OCI-LY3 (cell line): ENCODE data around the gene ANKDD1A.

Experiments used
- H2AFZ ChIP-seq: fragments of 200-600, 300-600 bp; shearing (Covaris generic); 2 replicates; pipeline ENCODE4 v1.6.0; 2014; ENCODE audit warnings: antibody characterized with exemption, low read depth, low read length
- H3K27ac ChIP-seq: fragments of 200-600, 300-600 bp; sonication (generic); 2 replicates; pipeline ENCODE4 v1.5.1; 2014; ENCODE audit warnings: mild to moderate bottlenecking, low read length, moderate library complexity, mixed read lengths
- H3K27me3 ChIP-seq: fragments of 200-600, 300-600 bp; sonication (generic); 2 replicates; pipeline ENCODE4 v1.6.1; 2014; ENCODE audit warnings: low read depth, low read length, mixed read lengths
- H3K36me3 ChIP-seq: fragments of 200-600, 300-600 bp; sonication (generic); replicated peaks from 2 replicates; pipeline ENCODE3; 2014; ENCODE audit warnings: low read depth, low read length, mixed read lengths
- H3K4me1 ChIP-seq: fragments of 300-600, 200-600 bp; sonication (generic); 2 replicates; pipeline ENCODE4 v1.6.1; 2014; ENCODE audit warnings: low read length, mixed read lengths
- H3K4me2 ChIP-seq: fragments of 200-600, 300-600 bp; sonication (generic); 2 replicates; pipeline ENCODE4 v1.6.1; 2014; ENCODE audit warnings: low read length, mixed read lengths
- H3K4me3 ChIP-seq: fragments of 300-600, 200-600 bp; sonication (generic); 2 replicates; pipeline ENCODE4 v1.5.1; 2014; ENCODE audit warnings: antibody characterized with exemption, mild to moderate bottlenecking, low read length, moderate library complexity
- H3K79me2 ChIP-seq: fragments of 300-600, 200-600 bp; shearing (Covaris generic); 2 replicates; pipeline ENCODE4 v1.6.1; 2014; ENCODE audit warnings: mild to moderate bottlenecking, low read length, mixed read lengths
- H3K9ac ChIP-seq: fragments of 300-600, 200-600 bp; shearing (Covaris generic); 2 replicates; pipeline ENCODE4 v1.6.0; 2014; ENCODE audit warnings: mild to moderate bottlenecking, low read length, moderate library complexity
- H3K9me3 ChIP-seq: fragments of 200-600, 300-600 bp; shearing (Covaris generic); 2 replicates; pipeline ENCODE4 v1.6.1; 2014; ENCODE audit warnings: low read length, mixed read lengths; ENCODE audit not compliant: insufficient read depth
- H4K20me1 ChIP-seq: fragments of 200-600, 300-600 bp; sonication (generic); 2 replicates; pipeline ENCODE4 v1.6.1; 2016; ENCODE audit warnings: low read length, mixed read lengths; ENCODE audit not compliant: insufficient read depth
- EZH2phosphoT487 ChIP-seq: fragments of 200-600 bp; shearing (Covaris generic); IDR thresholded peaks from 2 replicates; pipeline ENCODE4 v1.6.1; 2018; ENCODE audit warnings: antibody characterized with exemption, mixed run types, low read depth
- TF ChIP-seq, protein P1 (sequence below): fragments of 200-600, 300-600 bp; sonication (generic); IDR thresholded peaks from 2 replicates; pipeline ENCODE4 v1.5.1; 2014; ENCODE audit warnings: antibody characterized with exemption, low read length, low read depth

ANKDD1A gene

DNA sequence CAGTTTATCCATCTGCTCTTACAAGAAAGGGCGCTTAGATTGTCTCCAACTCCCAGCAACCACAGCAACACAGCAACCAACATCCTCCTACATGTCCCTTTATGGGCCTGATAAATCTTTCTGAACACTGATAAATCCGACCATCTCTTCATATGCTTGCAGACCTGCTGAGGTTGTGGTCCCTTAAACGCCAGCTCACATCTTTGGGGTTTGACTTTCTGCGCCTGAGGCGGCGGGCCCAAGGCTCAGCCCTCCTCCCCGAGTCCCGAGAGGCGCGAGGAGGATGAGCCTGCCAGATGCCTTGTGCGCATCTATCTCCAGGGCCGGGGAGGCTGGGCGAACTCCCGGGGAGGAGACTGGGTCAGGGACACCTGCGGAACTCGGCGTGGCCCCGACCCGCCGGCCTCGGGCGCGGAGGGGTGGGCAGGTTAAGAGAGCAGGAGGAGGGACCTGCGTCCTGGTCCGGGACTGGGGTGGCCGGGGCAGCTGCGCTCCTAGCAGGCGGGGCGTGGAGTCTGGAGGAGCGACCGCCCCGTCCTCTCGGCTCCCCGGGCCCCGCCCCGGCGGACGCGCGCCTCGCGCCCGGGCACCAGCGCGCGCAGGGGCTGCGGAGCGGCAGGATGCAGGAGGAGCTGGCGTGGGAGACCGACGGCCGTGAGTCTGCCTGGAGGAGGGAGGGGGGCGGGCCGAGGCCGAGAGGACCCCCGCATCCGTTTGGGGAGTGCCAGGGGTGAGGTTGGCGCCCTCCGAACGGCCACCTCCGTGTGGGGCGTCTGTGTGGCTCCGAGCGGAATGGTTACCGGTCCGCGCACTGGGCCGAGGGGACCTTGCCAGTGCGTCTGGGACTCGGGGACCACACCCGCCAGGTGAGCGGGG, at the start of gene ANKDD1A:
TSS of gene ANKDD1A (plus strand) at position 592 of the 876 bp plus-strand sequence. CDS start at position 621, 29 bp downstream.
- no peak within 1 kb of the TSS for H2AFZ ChIP-seq
- peak within 1 kb of the TSS; percentile 32 for H3K9ac ChIP-seq
- no peak within 1 kb of the TSS for H3K27ac ChIP-seq

DNA sequence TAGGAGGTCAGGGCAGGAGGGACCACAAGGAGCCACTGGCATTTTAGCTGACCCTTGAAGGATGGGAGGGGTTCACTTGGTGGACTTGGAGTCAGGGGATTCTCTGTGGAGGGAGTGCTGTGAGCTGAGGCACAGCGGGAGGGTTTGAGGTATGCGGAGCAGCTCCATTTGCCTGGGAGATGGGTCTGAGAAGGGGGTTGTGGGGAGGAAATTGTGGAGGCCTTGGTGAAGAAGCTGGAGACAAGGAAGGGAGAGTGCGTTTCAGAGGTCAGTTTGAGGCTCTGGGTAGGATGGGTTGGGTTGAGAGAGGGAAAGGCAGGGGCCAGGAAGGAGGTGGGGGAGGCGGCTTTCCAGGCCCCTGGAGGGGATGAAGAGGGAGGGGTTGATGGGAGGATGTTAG, 49.7 kb upstream of the ANKDD1A start:
- Histone ChIP-seq H3K4me1 (peaks cover 28% of the 10 kb centered on the region), H3K9me3 (no peaks in the 10 kb centered on the region), H3K9ac (no peak overlapping the region), H3K36me3 (peaks cover 69% of the 10 kb centered on the region), H2AFZ (no peak overlapping the region), H3K79me2 (peaks cover 21% of the 10 kb centered on the region), H3K4me2 (no peak overlapping the region), H3K27ac (no peak overlapping the region), H3K27me3 (no peaks in the 10 kb centered on the region), H4K20me1 (peaks cover 37% of the 10 kb centered on the region), H3K4me3 (no peak overlapping the region)
- TF ChIP-seq, protein P1, sequence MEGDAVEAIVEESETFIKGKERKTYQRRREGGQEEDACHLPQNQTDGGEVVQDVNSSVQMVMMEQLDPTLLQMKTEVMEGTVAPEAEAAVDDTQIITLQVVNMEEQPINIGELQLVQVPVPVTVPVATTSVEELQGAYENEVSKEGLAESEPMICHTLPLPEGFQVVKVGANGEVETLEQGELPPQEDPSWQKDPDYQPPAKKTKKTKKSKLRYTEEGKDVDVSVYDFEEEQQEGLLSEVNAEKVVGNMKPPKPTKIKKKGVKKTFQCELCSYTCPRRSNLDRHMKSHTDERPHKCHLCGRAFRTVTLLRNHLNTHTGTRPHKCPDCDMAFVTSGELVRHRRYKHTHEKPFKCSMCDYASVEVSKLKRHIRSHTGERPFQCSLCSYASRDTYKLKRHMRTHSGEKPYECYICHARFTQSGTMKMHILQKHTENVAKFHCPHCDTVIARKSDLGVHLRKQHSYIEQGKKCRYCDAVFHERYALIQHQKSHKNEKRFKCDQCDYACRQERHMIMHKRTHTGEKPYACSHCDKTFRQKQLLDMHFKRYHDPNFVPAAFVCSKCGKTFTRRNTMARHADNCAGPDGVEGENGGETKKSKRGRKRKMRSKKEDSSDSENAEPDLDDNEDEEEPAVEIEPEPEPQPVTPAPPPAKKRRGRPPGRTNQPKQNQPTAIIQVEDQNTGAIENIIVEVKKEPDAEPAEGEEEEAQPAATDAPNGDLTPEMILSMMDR = no peak
- no peak for TF ChIP-seq EZH2phosphoT487

More for the DNA sequence above, at the start of gene ANKDD1A:
- peak within 1 kb of the TSS; percentile 50 for H3K4me2 ChIP-seq
- H3K36me3 ChIP-seq = no peaks in the 10 kb centered on the region
- TF ChIP-seq, protein P1 = no peak
- no peak for TF ChIP-seq EZH2phosphoT487
- H3K4me1 ChIP-seq = no peaks in the 10 kb centered on the region
- no peaks in the 10 kb centered on the region for H3K27me3 ChIP-seq
- peak within 1 kb of the TSS; percentile 75 for H3K4me3 ChIP-seq
- no peaks in the 10 kb centered on the region for H3K79me2 ChIP-seq
- H3K9me3 ChIP-seq = no peaks in the 10 kb centered on the region
- no peaks in the 10 kb centered on the region for H4K20me1 ChIP-seq

GRCh38 chr15:64862408-64862807, 49.3 kb upstream of the ANKDD1A start:
- Histone ChIP-seq H3K4me2 (no peak overlapping the region), H3K27ac (no peak overlapping the region), H2AFZ (no peak overlapping the region), H4K20me1 (peaks cover 32% of the 10 kb centered on the region), H3K4me1 (peaks cover 28% of the 10 kb centered on the region), H3K4me3 (no peak overlapping the region), H3K9me3 (no peaks in the 10 kb centered on the region), H3K36me3 (peaks cover 69% of the 10 kb centered on the region), H3K27me3 (no peaks in the 10 kb centered on the region), H3K9ac (no peak overlapping the region), H3K79me2 (peaks cover 16% of the 10 kb centered on the region)
- TF ChIP-seq EZH2phosphoT487 = no peak
- TF ChIP-seq, protein P1 = no peak

DNA sequence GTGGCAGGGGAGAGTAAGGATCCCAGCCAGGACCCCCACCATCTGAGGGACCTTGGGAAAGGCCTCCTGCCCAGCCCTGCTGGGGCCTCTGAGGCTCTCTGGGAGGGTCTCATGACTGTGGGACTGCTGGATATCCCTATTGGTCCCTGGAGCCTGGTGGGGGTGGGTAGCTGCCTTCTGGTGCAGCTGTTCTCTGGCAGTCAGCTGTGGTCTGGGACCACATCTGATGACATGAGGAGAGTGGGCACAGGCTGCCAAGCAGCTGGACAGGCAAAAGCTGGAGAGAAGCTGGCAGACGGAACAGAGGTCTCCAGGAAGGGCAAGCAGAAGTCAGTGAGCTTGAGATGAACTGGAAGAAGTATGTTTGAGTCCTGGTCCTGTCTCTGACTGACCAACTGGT, 47.6 kb upstream of the ANKDD1A start:
- TF ChIP-seq, protein P1 = no peak
- no peak for TF ChIP-seq EZH2phosphoT487
- peak overlapping the region; percentile 75 for H3K4me2 ChIP-seq
- peaks cover 16% of the 10 kb centered on the region for H4K20me1 ChIP-seq
- no peaks in the 10 kb centered on the region for H3K27me3 ChIP-seq
- H3K36me3 ChIP-seq = peaks cover 61% of the 10 kb centered on the region
- H3K79me2 ChIP-seq = peaks cover 4% of the 10 kb centered on the region; the same call in 1 of the 2 replicates
- H3K9ac ChIP-seq = peak overlapping the region; percentile 52; the same call in 1 of the 2 replicates
- H2AFZ ChIP-seq = no peak overlapping the region
- H3K9me3 ChIP-seq = no peaks in the 10 kb centered on the region
- H3K4me1 ChIP-seq = peaks cover 28% of the 10 kb centered on the region
- no peak overlapping the region for H3K4me3 ChIP-seq
- H3K27ac ChIP-seq = peak overlapping the region; percentile 69; the same call in 1 of the 2 replicates
